HCT116 (cell line): ENCODE results near the gene OPRL1.

Source experiments
- ATF3 ChIP-seq: IDR thresholded peaks from 2 replicates; pipeline ENCODE4 v1.6.1; 2012
- CTCF ChIP-seq, 3 experiments: fragments of 200-600 bp in 1 of 3; sonication (generic) in 1 of 3; IDR thresholded peaks in 2 of 3; conservative IDR thresholded peaks in 1 of 3; 2 replicates each; pipeline ENCODE4 v1.5.1; 2012 to 2017; ENCODE audit warnings: low read depth in 2 of 3, low read length in 2 of 3, antibody characterized with exemption in 1 of 3, borderline replicate concordance in 1 of 3, control low read depth in 1 of 3, mild to moderate bottlenecking in 1 of 3, mixed read lengths in 1 of 3, mixed run types in 1 of 3, moderate library complexity in 1 of 3; ENCODE audit not compliant: insufficient read depth in 1 of 3
- EZH2 ChIP-seq: fragments of 200-600 bp; sonication (generic); IDR thresholded peaks from 2 replicates; pipeline ENCODE4 v1.6.1; 2017; ENCODE audit warnings: antibody characterized with exemption, mixed run types
- JUND ChIP-seq: IDR thresholded peaks from 2 replicates; pipeline ENCODE4 v1.6.1; 2012
- POLR2A ChIP-seq: IDR thresholded peaks from 2 replicates; pipeline ENCODE4 v1.7.0; 2011; ENCODE audit warnings: borderline replicate concordance; ENCODE audit not compliant: insufficient read depth, insufficient read length; ENCODE audit errors: extremely low read depth
- POLR2AphosphoS5 ChIP-seq: IDR thresholded peaks from 2 replicates; pipeline ENCODE4 v1.6.1; 2011; ENCODE audit warnings: mild to moderate bottlenecking, low read depth, low read length, moderate library complexity
- SIN3A ChIP-seq: IDR thresholded peaks from 2 replicates; pipeline ENCODE4 v1.6.1; 2012; ENCODE audit warnings: low read depth
- SP1 ChIP-seq: IDR thresholded peaks from 2 replicates; pipeline ENCODE4 v1.6.1; 2012; ENCODE audit warnings: low read depth
- YY1 ChIP-seq: IDR thresholded peaks from 2 replicates; pipeline ENCODE4 v1.6.1; 2011; ENCODE audit warnings: low read length, low read depth, moderate library complexity, mild to moderate bottlenecking; ENCODE audit not compliant: insufficient replicate concordance; ENCODE audit errors: extremely low read depth

GRCh38 chr20:64047046-64047389, 32.9 kb upstream of the OPRL1 start:
- TF ChIP-seq POLR2A (no peak), CTCF (IDR thresholded peaks at IDR 0.05 in 2 of 3, conservative IDR thresholded peaks at IDR 0.05 in 1 of 3; ENCODE audit: borderline replicate concordance in 1 of 3, insufficient read depth in 1 of 3, low read depth in 2 of 3, low read length in 2 of 3) (no peak), POLR2AphosphoS5 (no peak), ATF3 (no peak), EZH2 (no peak), SIN3A (no peak), YY1 (no peak), JUND (no peak), SP1 (no peak)
